ENCODE data around the gene SLC7A9.

GRCh38 chr19:32895384-32895783 lies 25.8 kb upstream of the SLC7A9 start:
- TF ChIP-seq USF1 (IDR thresholded peaks at IDR 0.05) (no peak), CREB1 (IDR thresholded peaks at IDR 0.05; ENCODE audit: low read depth) (no peak), REST (IDR thresholded peaks at IDR 0.05; ENCODE audit: low read depth) (no peak), MAX (IDR thresholded peaks at IDR 0.05) (no peak), FOXM1 (IDR thresholded peaks at IDR 0.05; ENCODE audit: borderline replicate concordance, low read depth) (no peak), RAD21 (IDR thresholded peaks at IDR 0.05; ENCODE audit: low read depth) (no peak)

Data from Ishikawa (cell line).